Activated CD4-positive, alpha-beta T cell treated with anti-CD3 and anti-CD28 coated beads, Interleukin-2, amount 10 ng/mL, durations not matched to agents 7 days and 5 days (primary cell): ENCODE measurements around the gene C18orf63. TPM values are rescaled to one million over a fixed set of nuclear protein-coding genes. Genes with fewer than 3 reads are reported as not detected.

Source experiments
- CTCF ChIA-PET: fragments of 350-600 bp; sonication (Branson Sonifier 250); formaldehyde crosslinking; loops from one replicate; lab custom pipeline; 2021; ENCODE audit warnings: antibody characterized with exemption; lab: Charles Lee
- POLR2A ChIA-PET: fragments of 350-600 bp; sonication (Branson Sonifier 250); formaldehyde crosslinking; loops from one replicate; lab custom pipeline; 2021; ENCODE audit warnings: antibody characterized with exemption; lab: Charles Lee
- DNase-seq: peaks from one replicate; pipeline ENCODE4 v3.0.0-alpha.2; 2020
- H3K27ac Mint-ChIP-seq: one replicate; pipeline ENCODE4 v1.8.0; 2021; ENCODE audit warnings: mild to moderate bottlenecking, moderate library complexity, mixed read lengths
- H3K27me3 Mint-ChIP-seq: one replicate; pipeline ENCODE4 v1.8.0; 2021; ENCODE audit warnings: mixed read lengths
- H3K36me3 Mint-ChIP-seq: one replicate; pipeline ENCODE4 v1.8.0; 2021; ENCODE audit warnings: low read depth, mixed read lengths
- H3K4me1 Mint-ChIP-seq: one replicate; pipeline ENCODE4 v1.8.0; 2021; ENCODE audit warnings: mixed read lengths
- H3K4me3 Mint-ChIP-seq: one replicate; pipeline ENCODE4 v1.8.0; 2021; ENCODE audit warnings: mild to moderate bottlenecking, moderate library complexity, mixed read lengths
- H3K9me3 Mint-ChIP-seq: one replicate; pipeline ENCODE4 v1.8.0; 2021; ENCODE audit warnings: mixed read lengths
- total RNA-seq, 2 experiments: library from RNA; stranded (reverse); gene quantifications; one replicate each; pipeline ENCODE4 v1.2.3, GENCODE V29; 2021

C18orf63 gene
- total RNA-seq, 2 experiments from 2014 or later = not detected

DNA sequence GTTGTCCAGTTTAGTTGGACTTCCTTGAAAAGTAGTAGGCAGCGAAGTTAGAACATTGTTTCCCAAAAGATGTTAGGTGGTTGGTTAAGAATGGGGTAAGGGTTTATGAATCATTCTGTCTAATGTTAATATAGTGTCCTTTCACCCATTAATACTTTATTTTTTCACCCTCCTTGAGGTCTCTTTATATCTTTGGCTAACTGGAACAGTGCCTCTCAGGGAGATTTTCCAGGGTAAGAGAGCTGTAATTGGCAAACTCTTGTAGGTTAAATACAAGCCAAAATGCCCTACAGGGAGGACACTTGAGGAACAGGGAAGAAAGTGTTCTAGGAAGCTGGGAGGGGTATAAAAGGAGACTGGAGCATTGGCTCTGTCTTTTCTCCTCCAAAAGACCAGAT, 22.3 kb downstream of the C18orf63 start:
- CTCF ChIA-PET = interaction anchor here (1.4 kb wide), 1 partner anchor 163 kb away, joined by 3 read pairs; no protein-coding TSS in a partner anchor
- Mint-ChIP-seq H3K27ac (no peak overlapping the region), H3K9me3 (no peaks in the 10 kb centered on the region), H3K4me3 (no peak overlapping the region), H3K27me3 (peaks cover 28% of the 10 kb centered on the region), H3K4me1 (peaks cover 3% of the 10 kb centered on the region), H3K36me3 (no peaks in the 10 kb centered on the region)
- DNase-seq = no peak
- POLR2A ChIA-PET = no interaction called here

DNA sequence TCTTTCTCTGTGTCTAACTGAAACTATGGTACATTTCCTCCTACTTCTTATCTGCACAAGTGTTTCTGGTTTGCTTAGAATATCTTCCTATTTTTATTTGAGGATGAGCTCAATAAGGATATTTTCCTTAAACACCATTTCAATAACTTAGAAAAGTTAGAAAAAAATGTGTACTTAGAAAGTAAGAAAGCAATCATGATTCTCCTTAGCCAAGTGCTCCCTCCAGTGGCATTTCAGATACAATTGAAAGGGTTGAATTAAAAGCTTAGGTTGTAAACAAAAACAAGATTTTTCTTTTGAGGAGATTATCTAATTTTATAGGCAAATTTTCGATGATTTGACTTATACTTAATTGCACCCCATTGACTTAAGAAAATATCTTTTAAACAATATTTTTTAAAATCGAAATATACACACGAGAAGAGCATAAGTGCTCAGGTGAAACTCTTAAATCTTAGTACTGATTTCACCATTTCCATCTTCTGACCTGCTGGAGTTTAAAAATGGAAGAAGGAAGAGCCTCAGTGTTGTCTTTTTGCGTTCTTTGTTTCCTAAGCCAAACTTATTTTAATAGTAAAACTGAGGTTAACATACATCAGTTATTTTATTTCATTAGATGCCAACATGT, 26.9 kb downstream of the C18orf63 start:
- CTCF ChIA-PET = interaction anchor here (0.5 to 1.7 kb wide), 10 partner anchors 8 to 181 kb away, joined by 3 to 6 read pairs (median 3); no protein-coding TSS in a partner anchor
- no peaks in the 10 kb centered on the region for H3K4me1 Mint-ChIP-seq
- no peak overlapping the region for H3K4me3 Mint-ChIP-seq
- peaks cover 28% of the 10 kb centered on the region for H3K27me3 Mint-ChIP-seq
- no peaks in the 10 kb centered on the region for H3K36me3 Mint-ChIP-seq
- no peaks in the 10 kb centered on the region for H3K9me3 Mint-ChIP-seq
- no peak overlapping the region for H3K27ac Mint-ChIP-seq
- POLR2A ChIA-PET = no interaction called here
- DNase-seq = peak; percentile 56

DNA sequence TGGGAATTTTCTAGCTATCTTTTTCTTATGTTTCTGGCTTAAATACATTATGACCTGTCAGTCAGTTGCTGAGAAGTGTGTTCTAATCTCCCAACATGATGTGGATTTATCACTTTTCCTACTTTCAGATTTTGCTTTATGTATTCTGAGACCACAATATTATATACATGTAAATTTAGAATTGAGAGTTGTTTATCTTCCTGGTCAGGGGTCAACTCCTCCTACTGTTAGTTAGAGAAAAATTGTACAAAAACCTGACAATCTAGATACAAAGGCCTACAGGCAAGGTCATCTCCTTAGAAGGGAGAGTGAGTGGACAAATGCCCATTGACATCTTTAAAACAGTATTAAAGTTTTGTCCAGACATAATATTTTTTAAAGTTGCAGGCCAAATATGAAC, 30.6 kb downstream of the C18orf63 start:
- Mint-ChIP-seq H3K9me3 (no peaks in the 10 kb centered on the region), H3K4me1 (peaks cover under 1% of the 10 kb centered on the region), H3K27ac (no peak overlapping the region), H3K36me3 (no peaks in the 10 kb centered on the region), H3K27me3 (peaks cover 15% of the 10 kb centered on the region), H3K4me3 (no peak overlapping the region)
- no peak for DNase-seq
- ChIA-PET POLR2A (no interaction called here), CTCF (no interaction called here)

DNA sequence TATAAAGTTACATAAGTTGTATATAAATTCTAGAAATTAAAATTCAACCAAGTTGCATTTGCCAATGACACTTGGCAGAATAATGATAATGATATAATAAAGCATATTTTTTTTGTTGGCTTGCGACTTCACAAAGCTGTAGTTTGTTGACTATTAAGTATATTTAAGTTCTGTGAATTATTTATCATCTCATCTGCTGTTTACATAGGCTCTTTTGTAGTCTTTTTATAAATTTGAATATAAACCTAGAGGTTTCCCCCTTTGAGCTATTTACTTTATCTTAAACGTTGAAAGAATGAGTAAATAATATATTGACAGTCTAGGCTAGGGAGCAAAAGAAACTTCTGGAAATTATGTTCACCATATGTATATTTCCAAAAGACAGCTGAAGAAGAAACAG, 32.9 kb downstream of the C18orf63 start:
- H3K4me3 Mint-ChIP-seq = no peak overlapping the region
- H3K36me3 Mint-ChIP-seq = no peaks in the 10 kb centered on the region
- peaks cover 19% of the 10 kb centered on the region for H3K4me1 Mint-ChIP-seq
- H3K27me3 Mint-ChIP-seq = peaks cover 7% of the 10 kb centered on the region
- no peaks in the 10 kb centered on the region for H3K9me3 Mint-ChIP-seq
- POLR2A ChIA-PET = no interaction called here
- DNase-seq = no peak
- H3K27ac Mint-ChIP-seq = no peak overlapping the region
- CTCF ChIA-PET = interaction anchor here (2.3 kb wide), 1 partner anchor 145 kb away, joined by 7 read pairs; no protein-coding TSS in a partner anchor

DNA sequence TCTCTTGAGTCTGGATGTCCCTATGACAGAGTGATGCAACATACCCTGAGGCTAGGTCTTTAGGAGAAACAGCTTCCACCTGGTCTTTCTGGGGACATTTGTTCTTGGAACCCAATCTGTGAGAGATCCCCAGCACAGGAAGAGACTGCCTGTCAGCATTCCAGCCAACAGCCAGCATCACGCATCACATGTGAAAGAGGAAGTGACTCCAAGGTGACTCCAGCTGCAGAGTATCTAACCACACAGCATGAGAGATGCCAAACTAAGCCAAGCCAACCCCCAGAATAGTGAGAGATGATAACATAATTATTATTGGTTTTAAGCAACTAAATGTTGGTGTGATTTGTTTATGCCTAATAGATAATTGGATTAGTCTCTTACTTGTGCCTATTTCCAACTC, 35.7 kb downstream of the C18orf63 start:
- H3K27ac Mint-ChIP-seq = no peak overlapping the region
- ChIA-PET CTCF (interaction anchor here (1.3 to 2.6 kb wide), 2 partner anchors 9 to 142 kb away, joined by 3 to 7 read pairs; no protein-coding TSS in a partner anchor), POLR2A (no interaction called here)
- peaks cover 12% of the 10 kb centered on the region for H3K27me3 Mint-ChIP-seq
- DNase-seq = no peak
- H3K4me1 Mint-ChIP-seq = peaks cover 20% of the 10 kb centered on the region
- H3K9me3 Mint-ChIP-seq = no peaks in the 10 kb centered on the region
- no peak overlapping the region for H3K4me3 Mint-ChIP-seq
- H3K36me3 Mint-ChIP-seq = no peaks in the 10 kb centered on the region

DNA sequence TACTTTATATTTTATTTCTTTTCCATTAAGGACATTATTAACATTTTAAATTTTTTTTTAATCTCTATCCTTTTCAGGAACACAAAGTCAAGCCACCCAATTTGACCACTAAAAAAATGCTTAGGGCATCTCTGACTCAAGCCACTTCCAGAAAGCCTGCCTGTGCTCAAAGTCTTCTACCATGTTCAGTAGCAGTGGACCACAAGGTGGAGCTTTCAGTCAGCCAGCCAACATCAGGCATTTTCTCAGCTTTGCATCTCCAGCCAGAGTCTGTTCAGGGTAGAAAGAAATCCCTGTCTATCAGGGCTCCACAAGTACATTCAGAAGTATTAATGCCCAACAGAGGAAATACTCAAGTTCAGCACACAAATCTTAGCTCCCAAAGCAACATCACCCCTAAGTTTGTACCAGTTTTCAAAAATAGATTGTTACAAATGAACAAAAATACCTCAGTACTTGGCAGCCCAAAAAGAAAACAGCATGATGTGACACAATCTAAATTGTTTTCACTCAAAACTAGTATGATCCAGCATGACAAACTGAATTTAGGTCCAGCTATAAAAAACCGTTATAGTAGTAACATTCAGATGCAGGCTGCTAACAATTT, 37.6 kb downstream of the C18orf63 start:
- CTCF ChIA-PET = interaction anchor here (0.6 to 2.3 kb wide), 11 partner anchors 11 to 199 kb away, joined by 3 to 24 read pairs (median 3); partner anchors contain the start of gene CNDP2

DNA sequence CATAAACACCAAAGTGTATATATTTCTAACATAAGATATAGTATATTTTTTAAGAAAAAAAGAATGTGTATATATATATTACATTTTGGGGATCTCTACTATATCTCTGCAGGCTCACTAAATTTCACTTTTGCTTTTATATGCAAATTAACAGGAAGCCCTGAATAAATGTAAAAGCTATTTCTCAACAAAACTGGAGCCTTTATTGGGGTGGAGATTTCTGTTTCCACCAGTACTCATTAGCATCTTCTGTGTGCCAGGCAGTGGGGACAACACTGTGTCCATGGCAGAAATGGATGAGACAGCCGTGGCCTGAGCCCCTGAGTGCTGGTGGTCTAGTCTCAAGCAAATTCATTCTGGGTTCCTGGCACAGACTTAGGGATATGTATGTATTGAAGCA, 41.3 kb downstream of the C18orf63 start:
- POLR2A ChIA-PET = no interaction called here
- no peak for DNase-seq
- peaks cover 20% of the 10 kb centered on the region for H3K27me3 Mint-ChIP-seq
- no peak overlapping the region for H3K4me3 Mint-ChIP-seq
- H3K27ac Mint-ChIP-seq = no peak overlapping the region
- no peaks in the 10 kb centered on the region for H3K9me3 Mint-ChIP-seq
- peaks cover 21% of the 10 kb centered on the region for H3K4me1 Mint-ChIP-seq
- CTCF ChIA-PET = no interaction called here
- H3K36me3 Mint-ChIP-seq = no peaks in the 10 kb centered on the region

More for the DNA sequence above, 37.6 kb downstream of the C18orf63 start:
- no peaks in the 10 kb centered on the region for H3K9me3 Mint-ChIP-seq
- DNase-seq = peak; percentile 75
- H3K4me3 Mint-ChIP-seq = no peak overlapping the region
- POLR2A ChIA-PET = no interaction called here
- H3K27me3 Mint-ChIP-seq = peaks cover 9% of the 10 kb centered on the region
- no peak overlapping the region for H3K27ac Mint-ChIP-seq
- peaks cover 30% of the 10 kb centered on the region for H3K4me1 Mint-ChIP-seq
- no peaks in the 10 kb centered on the region for H3K36me3 Mint-ChIP-seq

DNA sequence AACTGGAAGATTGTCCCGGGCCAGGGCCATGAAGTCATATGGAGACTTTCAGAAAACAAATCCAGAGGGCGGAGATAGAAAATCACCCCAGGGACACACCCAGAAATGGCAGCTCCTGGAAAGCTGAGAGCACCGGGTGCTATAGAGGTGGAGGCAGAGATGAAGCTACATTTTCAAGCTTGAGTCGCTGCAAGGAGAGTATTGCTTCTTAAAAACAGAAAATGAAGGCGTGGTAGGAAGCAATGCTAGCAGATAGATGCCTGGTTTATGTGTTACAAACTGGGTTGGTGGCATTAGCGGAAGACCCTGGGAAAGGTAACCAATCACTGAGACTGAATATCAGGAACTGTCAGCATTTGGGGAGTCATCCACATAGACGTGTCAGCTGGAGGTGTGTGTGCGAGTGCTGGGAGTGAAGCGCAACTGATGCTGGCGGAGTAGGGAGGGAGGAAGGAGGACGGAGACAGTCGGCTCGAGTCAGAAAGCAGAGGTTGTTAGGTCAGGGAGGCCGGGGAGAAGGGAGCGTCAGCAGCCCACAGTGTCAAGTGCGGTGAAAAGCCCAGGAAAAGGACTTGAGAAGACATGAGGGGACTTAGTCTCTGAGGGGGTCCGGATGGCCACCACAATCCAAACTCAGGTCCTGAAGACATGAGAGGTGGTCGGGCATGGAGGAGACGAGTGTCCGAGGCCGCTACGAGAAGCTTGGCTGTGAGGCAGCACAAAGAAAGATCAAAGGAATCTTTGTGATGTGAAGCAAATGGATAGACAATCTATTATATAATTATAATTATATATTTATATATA, 45.4 kb downstream of the C18orf63 start:
- ChIA-PET POLR2A (no interaction called here), CTCF (no interaction called here)
- no peak for DNase-seq
- H3K4me3 Mint-ChIP-seq = no peak overlapping the region
- H3K36me3 Mint-ChIP-seq = no peaks in the 10 kb centered on the region
- H3K4me1 Mint-ChIP-seq = peaks cover 10% of the 10 kb centered on the region
- no peak overlapping the region for H3K27ac Mint-ChIP-seq
- H3K27me3 Mint-ChIP-seq = peaks cover 14% of the 10 kb centered on the region
- no peaks in the 10 kb centered on the region for H3K9me3 Mint-ChIP-seq

DNA sequence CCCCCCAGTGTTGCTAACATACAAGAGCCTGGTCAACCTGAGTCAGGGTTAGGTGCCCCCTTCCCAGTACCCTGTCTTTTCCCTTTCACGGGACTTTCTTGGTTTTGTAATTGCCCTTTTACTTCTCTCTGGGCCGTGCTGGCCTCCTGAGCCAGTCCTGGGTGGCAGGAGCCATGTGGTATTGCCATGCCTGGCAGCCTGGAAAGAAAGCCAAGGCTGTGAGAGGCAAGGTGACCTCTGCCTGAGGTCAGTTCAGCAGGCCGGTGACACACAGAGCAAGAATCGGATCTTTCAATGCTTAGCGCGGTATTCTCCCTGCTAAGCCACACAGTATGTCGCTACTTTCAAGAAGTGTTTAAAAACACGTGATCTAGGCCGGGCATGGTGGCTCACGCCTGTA, 52.3 kb downstream of the C18orf63 start:
- no peak overlapping the region for H3K27ac Mint-ChIP-seq
- POLR2A ChIA-PET = no interaction called here

DNA sequence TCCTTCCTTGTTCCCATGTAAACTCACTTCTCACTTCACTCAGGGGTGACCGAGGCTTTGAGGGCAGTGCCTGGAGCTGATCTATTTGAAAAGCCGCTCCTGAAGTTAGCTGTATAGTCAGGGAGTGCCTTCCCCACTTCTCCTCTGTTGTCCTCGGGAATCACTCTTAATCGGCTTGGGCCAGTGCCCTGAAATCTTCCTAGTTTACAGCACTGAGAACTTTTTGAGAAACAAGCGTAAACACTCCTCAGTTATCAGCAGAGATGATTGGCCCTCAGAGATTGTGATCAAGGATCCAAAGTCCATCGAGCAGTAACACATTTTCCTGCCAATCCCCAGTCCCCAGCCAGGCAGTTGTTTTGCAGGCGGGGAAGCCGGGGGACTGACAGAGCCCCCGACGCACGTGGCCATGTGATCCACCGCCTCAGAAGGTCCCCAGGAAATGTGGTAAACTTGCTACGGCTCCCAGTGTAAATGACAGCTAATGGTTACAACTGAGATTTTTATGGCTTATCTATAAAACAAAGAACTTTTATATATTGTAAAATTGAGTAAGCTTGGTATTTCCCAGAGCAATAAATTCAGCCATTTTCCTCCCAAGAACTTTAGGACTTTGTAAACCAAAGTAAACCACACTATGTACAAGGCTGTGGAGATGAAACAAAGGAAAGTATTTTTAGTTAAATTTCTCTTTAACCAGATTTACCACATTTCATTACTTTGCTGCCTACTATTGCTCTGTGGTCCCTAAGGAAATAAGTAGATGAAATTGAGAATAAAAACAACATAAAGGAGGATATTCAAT, 53.5 kb downstream of the C18orf63 start:
- H3K4me3 Mint-ChIP-seq = no peak overlapping the region
- no peak overlapping the region for H3K27ac Mint-ChIP-seq
- H3K9me3 Mint-ChIP-seq = no peaks in the 10 kb centered on the region
- peaks cover 37% of the 10 kb centered on the region for H3K4me1 Mint-ChIP-seq
- H3K27me3 Mint-ChIP-seq = peaks cover 12% of the 10 kb centered on the region
- peaks cover 2% of the 10 kb centered on the region for H3K36me3 Mint-ChIP-seq
- peak; percentile 3 for DNase-seq
- ChIA-PET POLR2A (no interaction called here), CTCF (interaction anchor here (0.6 to 1.9 kb wide), 3 partner anchors 9 to 170 kb away, joined by 3 to 4 read pairs (median 3); no protein-coding TSS in a partner anchor)

More for the DNA sequence above, 52.3 kb downstream of the C18orf63 start:
- CTCF ChIA-PET = no interaction called here
- DNase-seq = no peak
- peaks cover 28% of the 10 kb centered on the region for H3K4me1 Mint-ChIP-seq
- H3K4me3 Mint-ChIP-seq = no peak overlapping the region
- peaks cover 2% of the 10 kb centered on the region for H3K36me3 Mint-ChIP-seq
- H3K9me3 Mint-ChIP-seq = no peaks in the 10 kb centered on the region
- peaks cover 14% of the 10 kb centered on the region for H3K27me3 Mint-ChIP-seq

DNA sequence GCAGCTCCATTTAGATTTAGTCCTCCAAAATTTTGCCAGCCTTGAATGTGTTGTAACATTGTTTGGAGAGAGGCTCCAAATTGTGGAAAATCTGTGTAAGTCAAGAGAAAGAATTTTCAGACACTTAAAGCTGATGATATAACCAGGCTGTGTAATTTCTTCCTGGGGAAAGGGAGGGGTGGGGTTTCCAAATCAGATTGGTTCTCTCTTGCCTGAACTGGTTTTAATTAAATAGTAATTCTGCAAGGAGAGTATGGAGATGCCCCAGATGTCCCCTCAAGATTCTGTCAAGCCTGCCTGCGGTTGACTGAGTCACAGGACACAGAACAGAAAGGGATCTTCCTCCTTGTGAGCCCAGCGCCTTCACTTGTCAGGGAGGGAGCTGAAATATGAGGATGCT, 54.5 kb downstream of the C18orf63 start:
- Mint-ChIP-seq H3K9me3 (no peaks in the 10 kb centered on the region), H3K4me3 (no peak overlapping the region), H3K27me3 (peaks cover 16% of the 10 kb centered on the region), H3K36me3 (peaks cover 2% of the 10 kb centered on the region), H3K27ac (no peak overlapping the region), H3K4me1 (peaks cover 45% of the 10 kb centered on the region)
- ChIA-PET CTCF (interaction anchor here (1.9 kb wide), 1 partner anchor 8 kb away, joined by 4 read pairs; no protein-coding TSS in a partner anchor), POLR2A (no interaction called here)
- DNase-seq = no peak

DNA sequence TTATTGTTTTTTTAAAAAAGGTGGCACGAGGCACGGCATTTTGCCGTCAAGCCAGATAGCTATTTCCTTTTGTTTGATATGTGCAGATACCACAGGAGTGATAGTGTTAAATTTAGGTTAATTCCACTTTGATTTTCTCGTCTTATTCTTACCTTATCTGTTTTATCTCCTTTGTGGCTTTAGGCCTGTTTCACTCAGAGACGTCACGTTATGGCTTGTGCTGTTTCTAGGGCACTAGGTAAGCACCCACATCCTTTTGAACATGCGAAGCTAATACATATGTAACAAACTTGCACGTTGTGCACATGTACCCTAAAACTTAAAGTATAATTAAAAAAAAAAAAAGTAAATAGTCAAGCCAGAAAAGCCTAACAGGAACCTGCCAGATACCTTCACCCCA, 57.8 kb downstream of the C18orf63 start:
- DNase-seq = peak; percentile 77

More for the DNA sequence above, 57.8 kb downstream of the C18orf63 start:
- H3K36me3 Mint-ChIP-seq = peaks cover 2% of the 10 kb centered on the region
- peak overlapping the region; percentile 72 for H3K27ac Mint-ChIP-seq
- ChIA-PET CTCF (interaction anchor here (0.7 to 1.3 kb wide), 5 partner anchors 19 to 73 kb away, joined by 3 to 4 read pairs (median 3); no protein-coding TSS in a partner anchor), POLR2A (no interaction called here)
- peaks cover 70% of the 10 kb centered on the region for H3K4me1 Mint-ChIP-seq
- peaks cover 16% of the 10 kb centered on the region for H3K27me3 Mint-ChIP-seq
- no peak overlapping the region for H3K4me3 Mint-ChIP-seq
- H3K9me3 Mint-ChIP-seq = no peaks in the 10 kb centered on the region
